ENCODE results near the gene AGBL4.

AGBL4 gene

GRCh38 chr1:48645883-48646282 is 1377.9 kb downstream of the AGBL4 start:
- no peak for TF ChIP-seq CREB1 (IDR thresholded peaks at IDR 0.05; ENCODE audit: low read depth)
- no peak for TF ChIP-seq REST (IDR thresholded peaks at IDR 0.05; ENCODE audit: low read depth)
- TF ChIP-seq TEAD4 (IDR thresholded peaks at IDR 0.05): no peak
- TF ChIP-seq TCF12 (IDR thresholded peaks at IDR 0.05; ENCODE audit: low read depth): no peak
- TF ChIP-seq FOXM1 (IDR thresholded peaks at IDR 0.05; ENCODE audit: borderline replicate concordance, low read depth): no peak
- TF ChIP-seq TAF1 (IDR thresholded peaks at IDR 0.05; ENCODE audit: low read depth): no peak
- TF ChIP-seq EGR1 (IDR thresholded peaks at IDR 0.05): no peak
- TF ChIP-seq EP300 (IDR thresholded peaks at IDR 0.05; ENCODE audit: borderline replicate concordance): no peak
- no peak for TF ChIP-seq YY1 (IDR thresholded peaks at IDR 0.05; ENCODE audit: low read depth)
- no peak for TF ChIP-seq USF1 (IDR thresholded peaks at IDR 0.05)

- TF ChIP-seq EP300 (IDR thresholded peaks at IDR 0.05; ENCODE audit: borderline replicate concordance) (no peak), TAF1 (IDR thresholded peaks at IDR 0.05; ENCODE audit: low read depth) (no peak), ZBTB7A (IDR thresholded peaks at IDR 0.05; ENCODE audit: low read depth) (no peak), YY1 (IDR thresholded peaks at IDR 0.05; ENCODE audit: low read depth) (no peak), TEAD4 (IDR thresholded peaks at IDR 0.05) (no peak), CREB1 (IDR thresholded peaks at IDR 0.05; ENCODE audit: low read depth) (no peak), RAD21 (IDR thresholded peaks at IDR 0.05; ENCODE audit: low read depth) (no peak), MAX (IDR thresholded peaks at IDR 0.05) (no peak), REST (IDR thresholded peaks at IDR 0.05; ENCODE audit: low read depth) (no peak), TCF12 (IDR thresholded peaks at IDR 0.05; ENCODE audit: low read depth) (no peak), USF1 (IDR thresholded peaks at IDR 0.05) (no peak), NFIC (IDR thresholded peaks at IDR 0.05) (no peak), FOXM1 (IDR thresholded peaks at IDR 0.05; ENCODE audit: borderline replicate concordance, low read depth) (no peak), EGR1 (IDR thresholded peaks at IDR 0.05) (no peak), CEBPB (IDR thresholded peaks at IDR 0.05) (no peak)
Observed at GRCh38 chr1:48644905-48645605, 1378.7 kb downstream of the AGBL4 start.

- no peak for TF ChIP-seq RAD21 (IDR thresholded peaks at IDR 0.05; ENCODE audit: low read depth)
- no peak for TF ChIP-seq USF1 (IDR thresholded peaks at IDR 0.05)
- no peak for TF ChIP-seq CREB1 (IDR thresholded peaks at IDR 0.05; ENCODE audit: low read depth)
- no peak for TF ChIP-seq REST (IDR thresholded peaks at IDR 0.05; ENCODE audit: low read depth)
- no peak for TF ChIP-seq TEAD4 (IDR thresholded peaks at IDR 0.05)
- no peak for TF ChIP-seq ZBTB7A (IDR thresholded peaks at IDR 0.05; ENCODE audit: low read depth)
- TF ChIP-seq EP300 (IDR thresholded peaks at IDR 0.05; ENCODE audit: borderline replicate concordance): no peak
- TF ChIP-seq TCF12 (IDR thresholded peaks at IDR 0.05; ENCODE audit: low read depth): no peak
- TF ChIP-seq EGR1 (IDR thresholded peaks at IDR 0.05): no peak
- no peak for TF ChIP-seq NFIC (IDR thresholded peaks at IDR 0.05)
- no peak for TF ChIP-seq YY1 (IDR thresholded peaks at IDR 0.05; ENCODE audit: low read depth)
- no peak for TF ChIP-seq FOXM1 (IDR thresholded peaks at IDR 0.05; ENCODE audit: borderline replicate concordance, low read depth)
- TF ChIP-seq MAX (IDR thresholded peaks at IDR 0.05): no peak
- TF ChIP-seq CEBPB (IDR thresholded peaks at IDR 0.05): no peak
Observed at GRCh38 chr1:48644190-48644900, 1379.4 kb downstream of the AGBL4 start.

Data from Ishikawa (cell line).